Measurements from ENCODE around the gene ELOVL1. TPM values are rescaled to one million over a fixed set of nuclear protein-coding genes. Genes with fewer than 3 reads are reported as not detected.

ELOVL1 gene
- total RNA-seq, 1 experiment from 2014 or later = 128 TPM

- Histone ChIP-seq H3K4me1 (ENCODE audit: insufficient read depth, low read length) (peaks cover 22% of the 10 kb centered on the region), H2AFZ (ENCODE audit: low read length) (no peak overlapping the region), H3K36me3 (ENCODE audit: low read depth, low read length) (peaks cover 39% of the 10 kb centered on the region), H3K4me3 (ENCODE audit: low read length) (peak overlapping the region; percentile 87), H3K4me2 (ENCODE audit: low read length) (peak overlapping the region; percentile 87), H3K27ac (ENCODE audit: low read length) (no peak overlapping the region), H3K9me3 (ENCODE audit: low read length) (no peaks in the 10 kb centered on the region), H3K9me2 (replicated peaks; ENCODE audit: low read length) (no peaks in the 10 kb centered on the region), H3K27me3 (ENCODE audit: low read length) (no peaks in the 10 kb centered on the region), H3K9ac (ENCODE audit: low read length) (peak overlapping the region; percentile 84), H4K20me1 (ENCODE audit: low read length) (peaks cover 7% of the 10 kb centered on the region; the same call in 1 of the 2 replicates), H3F3A (ENCODE audit: low read length, unreplicated experiment) (no peaks in the 10 kb centered on the region), H3K79me2 (ENCODE audit: low read length) (peaks cover 48% of the 10 kb centered on the region)
- ATAC-seq = no peak
- TF ChIP-seq EZH2 (IDR thresholded peaks at IDR 0.05; ENCODE audit: low read length, unreplicated experiment) (no peak), CTCF (conservative IDR thresholded peaks at IDR 0.05; ENCODE audit: low read depth, low read length) (no peak), EZH2phosphoT487 (IDR thresholded peaks at IDR 0.05; ENCODE audit: borderline replicate concordance, low read length) (no peak)
- ChIA-PET CTCF (no interaction called here), POLR2A (ENCODE audit: unreplicated experiment) (no interaction called here)
- intact Hi-C loops (cut with micrococcal nuclease) = loop anchor here (1.0 kb wide), 1 partner anchor 39 kb away; no protein-coding TSS in a partner anchor
- BruUV-seq (replicated peaks) = no TSS peak
- DNase-seq = no peak
These were observed 20.8 kb upstream of the ELOVL1 start for GRCh38 chr1:43388613-43389012.

- H3K4me2 ChIP-seq (ENCODE audit: low read length) = peak overlapping the region; percentile 87
- peak overlapping the region; percentile 12 for H3K27ac ChIP-seq (ENCODE audit: low read length)
- no peaks in the 10 kb centered on the region for H3K9me3 ChIP-seq (ENCODE audit: low read length)
- ATAC-seq (no peak), DNase-seq (peak; percentile 72)
- H3K9ac ChIP-seq (ENCODE audit: low read length) = no peak overlapping the region
- no peak for TF ChIP-seq EZH2phosphoT487 (IDR thresholded peaks at IDR 0.05; ENCODE audit: borderline replicate concordance, low read length)
- POLR2A ChIA-PET (ENCODE audit: unreplicated experiment) = no interaction called here
- BruUV-seq (replicated peaks) = no TSS peak
- H3K4me3 ChIP-seq (ENCODE audit: low read length) = peak overlapping the region; percentile 87
- no peaks in the 10 kb centered on the region for H3F3A ChIP-seq (ENCODE audit: low read length, unreplicated experiment)
- peaks cover 48% of the 10 kb centered on the region for H3K79me2 ChIP-seq (ENCODE audit: low read length)
- peaks cover 7% of the 10 kb centered on the region; the same call in 1 of the 2 replicates for H4K20me1 ChIP-seq (ENCODE audit: low read length)
- intact Hi-C loops (cut with micrococcal nuclease) = no loop called here
- H3K36me3 ChIP-seq (ENCODE audit: low read depth, low read length) = peaks cover 39% of the 10 kb centered on the region
- CTCF ChIA-PET = no interaction called here
- no peaks in the 10 kb centered on the region for H3K27me3 ChIP-seq (ENCODE audit: low read length)
- H3K9me2 ChIP-seq (replicated peaks; ENCODE audit: low read length) = no peaks in the 10 kb centered on the region
- peaks cover 22% of the 10 kb centered on the region for H3K4me1 ChIP-seq (ENCODE audit: insufficient read depth, low read length)
- H2AFZ ChIP-seq (ENCODE audit: low read length) = no peak overlapping the region
These were observed 20.3 kb upstream of the ELOVL1 start for GRCh38 chr1:43387976-43388599.

- no peaks in the 10 kb centered on the region for H3F3A ChIP-seq (ENCODE audit: low read length, unreplicated experiment)
- no peak overlapping the region for H3K9ac ChIP-seq (ENCODE audit: low read length)
- no TSS peak for BruUV-seq (replicated peaks)
- peaks cover 48% of the 10 kb centered on the region for H3K79me2 ChIP-seq (ENCODE audit: low read length)
- ChIA-PET POLR2A (ENCODE audit: unreplicated experiment) (no interaction called here), CTCF (no interaction called here)
- ATAC-seq (no peak), DNase-seq (no peak)
- peaks cover 39% of the 10 kb centered on the region for H3K36me3 ChIP-seq (ENCODE audit: low read depth, low read length)
- H3K4me2 ChIP-seq (ENCODE audit: low read length) = no peak overlapping the region
- intact Hi-C loops (cut with micrococcal nuclease) = no loop called here
- no peak overlapping the region for H3K4me3 ChIP-seq (ENCODE audit: low read length)
- no peaks in the 10 kb centered on the region for H3K27me3 ChIP-seq (ENCODE audit: low read length)
- TF ChIP-seq EZH2 (IDR thresholded peaks at IDR 0.05; ENCODE audit: low read length, unreplicated experiment) (no peak), CTCF (conservative IDR thresholded peaks at IDR 0.05; ENCODE audit: low read depth, low read length) (no peak)
- H3K9me3 ChIP-seq (ENCODE audit: low read length) = no peaks in the 10 kb centered on the region
- peaks cover 22% of the 10 kb centered on the region for H3K4me1 ChIP-seq (ENCODE audit: insufficient read depth, low read length)
- H3K27ac ChIP-seq (ENCODE audit: low read length) = no peak overlapping the region
- peaks cover 7% of the 10 kb centered on the region; the same call in 1 of the 2 replicates for H4K20me1 ChIP-seq (ENCODE audit: low read length)
- no peak overlapping the region for H2AFZ ChIP-seq (ENCODE audit: low read length)
- H3K9me2 ChIP-seq (replicated peaks; ENCODE audit: low read length) = no peaks in the 10 kb centered on the region
These were observed 18.9 kb upstream of the ELOVL1 start for GRCh38 chr1:43386676-43387075.
